HEK293 (cell line): ENCODE measurements around the gene FIGNL1.

ENCODE experiments used
- GLIS1 ChIP-seq: fragments of 450-650 bp; formaldehyde crosslinking; IDR thresholded peaks from 2 replicates; pipeline ENCODE4 v1.5.1; 2016; ENCODE audit warnings: missing biosample characterization, missing genetic modification characterization
- KLF10 ChIP-seq: fragments of 450-650 bp; IDR thresholded peaks from 2 replicates; pipeline ENCODE4 v1.5.1; 2018; ENCODE audit warnings: missing biosample characterization, mild to moderate bottlenecking, missing genetic modification characterization
- KLF17 ChIP-seq: fragments of 450-650 bp; formaldehyde crosslinking; IDR thresholded peaks from 2 replicates; pipeline ENCODE4 v1.5.1; 2016; ENCODE audit warnings: missing biosample characterization, missing genetic modification characterization
- KLF9 ChIP-seq: fragments of 450-650 bp; formaldehyde crosslinking; IDR thresholded peaks from 2 replicates; pipeline ENCODE4 v1.5.1; 2016; ENCODE audit warnings: missing biosample characterization, missing genetic modification characterization, low read depth
- PRDM4 ChIP-seq: fragments of 450-650 bp; formaldehyde crosslinking; IDR thresholded peaks from 2 replicates; pipeline ENCODE4 v1.5.1; 2017; ENCODE audit warnings: missing biosample characterization, missing genetic modification characterization
- SCRT1 ChIP-seq: fragments of 450-650 bp; formaldehyde crosslinking; IDR thresholded peaks from 2 replicates; pipeline ENCODE4 v1.5.1; 2016; ENCODE audit warnings: missing biosample characterization, missing genetic modification characterization, borderline replicate concordance
- SCRT2 ChIP-seq: fragments of 450-650 bp; formaldehyde crosslinking; IDR thresholded peaks from 2 replicates; pipeline ENCODE4 v1.5.1; 2016; ENCODE audit warnings: missing biosample characterization, missing genetic modification characterization
- SP3 ChIP-seq: fragments of 450-650 bp; formaldehyde crosslinking; IDR thresholded peaks from 2 replicates; pipeline ENCODE4 v1.5.1; 2016; ENCODE audit warnings: missing biosample characterization, missing genetic modification characterization
- SP7 ChIP-seq: fragments of 450-650 bp; formaldehyde crosslinking; IDR thresholded peaks from 2 replicates; pipeline ENCODE4 v1.5.1; 2016; ENCODE audit warnings: missing biosample characterization, missing genetic modification characterization
- ZBTB17 ChIP-seq: fragments of 450-650 bp; formaldehyde crosslinking; IDR thresholded peaks from 2 replicates; pipeline ENCODE4 v1.5.1; 2016; ENCODE audit warnings: missing biosample characterization, missing genetic modification characterization
- ZBTB20 ChIP-seq: fragments of 450-650 bp; formaldehyde crosslinking; IDR thresholded peaks from 2 replicates; pipeline ENCODE4 v1.5.1; 2016; ENCODE audit warnings: missing biosample characterization, missing genetic modification characterization
- ZBTB8A ChIP-seq: fragments of 450-650 bp; formaldehyde crosslinking; IDR thresholded peaks from 2 replicates; pipeline ENCODE4 v1.5.1; 2016; ENCODE audit warnings: missing biosample characterization, missing genetic modification characterization
- ZEB2 ChIP-seq: fragments of 450-650 bp; formaldehyde crosslinking; IDR thresholded peaks from 2 replicates; pipeline ENCODE4 v1.5.1; 2016; ENCODE audit warnings: missing biosample characterization, missing genetic modification characterization
- ZFP37 ChIP-seq: fragments of 450-650 bp; formaldehyde crosslinking; IDR thresholded peaks from 2 replicates; pipeline ENCODE4 v1.5.1; 2016; ENCODE audit warnings: missing biosample characterization, missing genetic modification characterization
- ZNF214 ChIP-seq: fragments of 450-650 bp; formaldehyde crosslinking; IDR thresholded peaks from 2 replicates; pipeline ENCODE4 v1.5.1; 2017; ENCODE audit warnings: missing biosample characterization, mild to moderate bottlenecking, missing genetic modification characterization, borderline replicate concordance
- ZNF266 ChIP-seq: fragments of 450-650 bp; formaldehyde crosslinking; IDR thresholded peaks from 2 replicates; pipeline ENCODE4 v1.5.1; 2016; ENCODE audit warnings: missing biosample characterization, missing genetic modification characterization, low read depth
- ZNF324 ChIP-seq: fragments of 450-650 bp; formaldehyde crosslinking; IDR thresholded peaks from 2 replicates; pipeline ENCODE4 v1.5.1; 2016; ENCODE audit warnings: missing biosample characterization, missing genetic modification characterization
- ZNF404 ChIP-seq: fragments of 450-650 bp; formaldehyde crosslinking; IDR thresholded peaks from 2 replicates; pipeline ENCODE4 v1.5.1; 2017; ENCODE audit warnings: missing biosample characterization, missing genetic modification characterization
- ZNF600 ChIP-seq: fragments of 450-650 bp; formaldehyde crosslinking; IDR thresholded peaks from 2 replicates; pipeline ENCODE4 v1.5.1; 2016; ENCODE audit warnings: missing biosample characterization, missing genetic modification characterization
- ZNF621 ChIP-seq: fragments of 450-650 bp; formaldehyde crosslinking; IDR thresholded peaks from 2 replicates; pipeline ENCODE4 v1.5.1; 2017; ENCODE audit warnings: missing biosample characterization, missing genetic modification characterization
- ZNF639 ChIP-seq: fragments of 450-650 bp; formaldehyde crosslinking; IDR thresholded peaks from 2 replicates; pipeline ENCODE4 v1.5.1; 2016; ENCODE audit warnings: missing biosample characterization, missing genetic modification characterization
- ZNF654 ChIP-seq: fragments of 450-650 bp; formaldehyde crosslinking; IDR thresholded peaks from 2 replicates; pipeline ENCODE4 v1.5.1; 2016; ENCODE audit warnings: low read depth, missing biosample characterization, missing genetic modification characterization
- ZNF660 ChIP-seq: fragments of 450-650 bp; IDR thresholded peaks from 2 replicates; pipeline ENCODE4 v1.5.1; 2018; ENCODE audit warnings: missing biosample characterization, mild to moderate bottlenecking, missing genetic modification characterization
- ZNF692 ChIP-seq: fragments of 450-650 bp; formaldehyde crosslinking; IDR thresholded peaks from 2 replicates; pipeline ENCODE4 v1.5.1; 2016; ENCODE audit warnings: missing biosample characterization, missing genetic modification characterization
- ZNF843 ChIP-seq: fragments of 450-650 bp; formaldehyde crosslinking; IDR thresholded peaks from 2 replicates; pipeline ENCODE4 v1.5.1; 2016; ENCODE audit warnings: missing biosample characterization, missing genetic modification characterization
- ZSCAN16 ChIP-seq: fragments of 450-650 bp; formaldehyde crosslinking; IDR thresholded peaks from 2 replicates; pipeline ENCODE4 v1.5.1; 2016; ENCODE audit warnings: missing biosample characterization, missing genetic modification characterization
- TF ChIP-seq, protein P1 (sequence below): fragments of 450-650 bp; formaldehyde crosslinking; IDR thresholded peaks from 2 replicates; pipeline ENCODE4; 2016; ENCODE audit warnings: missing biosample characterization, missing genetic modification characterization
- TF ChIP-seq, protein P2 (sequence below): fragments of 450-650 bp; formaldehyde crosslinking; optimal IDR thresholded peaks from 2 replicates; pipeline ENCODE3; 2016; ENCODE audit warnings: missing biosample characterization, mild to moderate bottlenecking, missing genetic modification characterization
- TF ChIP-seq, protein P3 (sequence below): fragments of 450-650 bp; formaldehyde crosslinking; IDR thresholded peaks from 2 replicates; pipeline ENCODE4 v1.5.1; 2017; ENCODE audit warnings: missing biosample characterization, mild to moderate bottlenecking, missing genetic modification characterization, moderate library complexity

Gene FIGNL1

DNA sequence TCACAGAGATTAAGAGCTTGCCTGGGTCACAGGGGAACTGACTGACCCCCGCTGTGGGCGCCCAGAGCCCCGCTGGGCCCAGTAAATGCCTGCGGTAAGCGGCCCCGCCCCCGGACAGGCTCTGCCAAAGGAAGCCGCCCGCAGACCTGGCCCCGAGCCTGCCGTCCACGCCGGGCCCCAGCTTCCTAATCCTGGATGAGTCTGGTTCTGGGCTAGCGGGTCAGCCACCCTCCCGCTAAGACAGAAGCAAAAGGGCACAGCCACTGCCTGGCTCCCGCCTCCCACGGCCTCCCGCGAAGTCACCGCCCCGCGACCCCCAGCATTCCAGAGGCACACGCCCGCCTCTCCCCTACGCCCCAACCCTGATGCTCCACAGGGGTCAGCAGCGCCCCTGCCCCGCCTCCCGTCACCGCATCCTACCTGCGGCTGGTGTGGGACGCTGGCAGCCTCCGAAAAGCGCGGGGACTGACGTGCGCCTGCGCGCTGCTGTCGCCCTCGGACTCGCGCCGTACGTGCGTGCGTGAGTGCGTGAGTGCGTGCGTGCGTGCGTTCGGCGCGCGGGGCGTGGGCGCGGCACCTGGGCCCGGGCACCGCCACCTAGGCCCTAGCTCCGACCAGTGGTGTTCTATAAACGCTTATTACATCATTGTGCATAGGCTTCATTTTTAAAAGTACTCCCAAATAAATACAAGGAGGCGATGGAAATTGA, at the start of gene FIGNL1 (continued):
- TF ChIP-seq ZNF404 (tag by site-specific recombination), result no peak
- no peak for TF ChIP-seq ZNF266 (tag by site-specific recombination)
- TF ChIP-seq, protein P1, sequence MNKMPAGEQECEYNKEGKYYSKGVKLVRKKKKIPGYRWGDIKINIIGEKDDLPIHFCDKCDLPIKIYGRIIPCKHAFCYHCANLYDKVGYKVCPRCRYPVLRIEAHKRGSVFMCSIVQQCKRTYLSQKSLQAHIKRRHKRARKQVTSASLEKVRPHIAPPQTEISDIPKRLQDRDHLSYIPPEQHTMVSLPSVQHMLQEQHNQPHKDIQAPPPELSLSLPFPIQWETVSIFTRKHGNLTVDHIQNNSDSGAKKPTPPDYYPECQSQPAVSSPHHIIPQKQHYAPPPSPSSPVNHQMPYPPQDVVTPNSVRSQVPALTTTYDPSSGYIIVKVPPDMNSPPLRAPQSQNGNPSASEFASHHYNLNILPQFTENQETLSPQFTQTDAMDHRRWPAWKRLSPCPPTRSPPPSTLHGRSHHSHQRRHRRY (tag by site-specific recombination), result no peak
- peak; percentile 59; the same call in 1 of the 2 replicates for TF ChIP-seq ZBTB20 (tag by site-specific recombination)
- peak; percentile 84 for TF ChIP-seq SP7
- TF ChIP-seq ZBTB17 (tag by site-specific recombination), result peak; percentile 62
- 0 out of 2 replicates have a peak, but pooled peaks have one; percentile 43 for TF ChIP-seq ZNF324 (tag by site-specific recombination)
- TF ChIP-seq, protein P2, sequence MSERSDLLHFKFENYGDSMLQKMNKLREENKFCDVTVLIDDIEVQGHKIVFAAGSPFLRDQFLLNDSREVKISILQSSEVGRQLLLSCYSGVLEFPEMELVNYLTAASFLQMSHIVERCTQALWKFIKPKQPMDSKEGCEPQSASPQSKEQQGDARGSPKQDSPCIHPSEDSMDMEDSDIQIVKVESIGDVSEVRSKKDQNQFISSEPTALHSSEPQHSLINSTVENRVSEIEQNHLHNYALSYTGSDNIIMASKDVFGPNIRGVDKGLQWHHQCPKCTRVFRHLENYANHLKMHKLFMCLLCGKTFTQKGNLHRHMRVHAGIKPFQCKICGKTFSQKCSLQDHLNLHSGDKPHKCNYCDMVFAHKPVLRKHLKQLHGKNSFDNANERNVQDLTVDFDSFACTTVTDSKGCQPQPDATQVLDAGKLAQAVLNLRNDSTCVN (tag by site-specific recombination), result peak; percentile 95
- TF ChIP-seq ZNF621, result no peak
- TF ChIP-seq SP3 (tag by site-specific recombination), result peak; percentile 64
- TF ChIP-seq GLIS1 (tag by site-specific recombination), result peak; percentile 96
- peak; percentile 32; the same call in 1 of the 2 replicates for TF ChIP-seq SCRT1 (tag by site-specific recombination)
- TF ChIP-seq ZEB2 (tag by site-specific recombination), result peak; percentile 62; the same call in 1 of the 2 replicates
- 0 out of 2 replicates have a peak, but pooled peaks have one; percentile 10 for TF ChIP-seq ZNF660 (tag by site-specific recombination)
- TF ChIP-seq ZNF843, result peak; percentile 50
- peak; percentile 58; the same call in 1 of the 2 replicates for TF ChIP-seq ZFP37 (tag by site-specific recombination)
- TF ChIP-seq ZNF600 (tag by site-specific recombination), result peak; percentile 85
- TF ChIP-seq KLF10, result peak; percentile 46; the same call in 1 of the 2 replicates
- TF ChIP-seq ZSCAN16 (tag by site-specific recombination), result 0 out of 2 replicates have a peak, but pooled peaks have one; percentile 76
- peak; percentile 81 for TF ChIP-seq ZNF692 (tag by site-specific recombination)
- TF ChIP-seq PRDM4, result no peak
- TF ChIP-seq ZNF214, result no peak
- TF ChIP-seq KLF9 (tag by site-specific recombination), result peak; percentile 73
- peak; percentile 89 for TF ChIP-seq ZBTB8A (tag by site-specific recombination)
- no peak for TF ChIP-seq ZNF654
- TF ChIP-seq, protein P3, sequence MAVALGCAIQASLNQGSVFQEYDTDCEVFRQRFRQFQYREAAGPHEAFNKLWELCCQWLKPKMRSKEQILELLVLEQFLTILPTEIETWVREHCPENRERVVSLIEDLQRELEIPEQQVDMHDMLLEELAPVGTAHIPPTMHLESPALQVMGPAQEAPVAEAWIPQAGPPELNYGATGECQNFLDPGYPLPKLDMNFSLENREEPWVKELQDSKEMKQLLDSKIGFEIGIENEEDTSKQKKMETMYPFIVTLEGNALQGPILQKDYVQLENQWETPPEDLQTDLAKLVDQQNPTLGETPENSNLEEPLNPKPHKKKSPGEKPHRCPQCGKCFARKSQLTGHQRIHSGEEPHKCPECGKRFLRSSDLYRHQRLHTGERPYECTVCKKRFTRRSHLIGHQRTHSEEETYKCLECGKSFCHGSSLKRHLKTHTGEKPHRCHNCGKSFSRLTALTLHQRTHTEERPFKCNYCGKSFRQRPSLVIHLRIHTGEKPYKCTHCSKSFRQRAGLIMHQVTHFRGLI (tag by site-specific recombination), result peak; percentile 26; the same call in 1 of the 2 replicates
- TF ChIP-seq ZNF639 (tag by site-specific recombination), result 0 out of 2 replicates have a peak, but pooled peaks have one; percentile 21
- TF ChIP-seq SCRT2 (tag by site-specific recombination), result peak; percentile 55
- TF ChIP-seq KLF17 (tag by site-specific recombination), result 0 out of 2 replicates have a peak, but pooled peaks have one; percentile 44
